Activated B cell treated with CpG ODN at 0.5 μM for 24 hours (primary cell): Measurements from ENCODE around the gene NUP85. TPM values are rescaled to one million over a fixed set of nuclear protein-coding genes. Genes with fewer than 3 reads are reported as not detected.
"Not testable (repeated sequence)": the region's sequence is repeated elsewhere in the genome, so short reads cannot be mapped to it uniquely, and the experiment has no call there.

Source experiments
- ATAC-seq: fragments of 200-7000 bp; cut with Tn5 transposase; one replicate; pipeline ENCODE4 v1.10.0; 2021; ENCODE audit warnings: low read depth, mild to moderate bottlenecking, moderate library complexity
- CTCF ChIA-PET: fragments of 350-600 bp; sonication (Branson Sonifier 250); formaldehyde crosslinking; loops from one replicate; lab custom pipeline; 2021; ENCODE audit warnings: antibody characterized with exemption; lab: Charles Lee
- POLR2A ChIA-PET: fragments of 350-600 bp; sonication (Branson Sonifier 250); formaldehyde crosslinking; loops from one replicate; lab custom pipeline; 2021; ENCODE audit warnings: antibody characterized with exemption; lab: Charles Lee
- DNase-seq: peaks from one replicate; pipeline ENCODE4 v3.0.0; 2022
- H3K27ac Mint-ChIP-seq: one replicate; pipeline ENCODE4 v1.8.0; 2020; ENCODE audit warnings: mixed read lengths
- H3K27me3 Mint-ChIP-seq: one replicate; pipeline ENCODE4 v1.8.0; 2021; ENCODE audit warnings: mixed read lengths
- H3K36me3 Mint-ChIP-seq: one replicate; pipeline ENCODE4 v1.8.0; 2021; ENCODE audit warnings: low read depth, mixed read lengths
- H3K4me1 Mint-ChIP-seq: one replicate; pipeline ENCODE4 v1.8.0; 2021; ENCODE audit warnings: mixed read lengths
- H3K4me3 Mint-ChIP-seq: one replicate; pipeline ENCODE4 v1.8.0; 2020; ENCODE audit warnings: mild to moderate bottlenecking, mixed read lengths
- H3K9me3 Mint-ChIP-seq: one replicate; pipeline ENCODE4 v1.8.0; 2020; ENCODE audit warnings: mixed read lengths
- CTCF ChIP-seq: fragments of 200-600 bp; IDR thresholded peaks from one replicate; pipeline ENCODE4 v1.8.0; 2022; ENCODE audit warnings: antibody characterized with exemption, mild to moderate bottlenecking
- intact Hi-C: fragments of 100-400 bp; cut with micrococcal nuclease; formaldehyde crosslinking; loops from one replicate; pipeline ENCODE4 v1.15.1; 2024
- total RNA-seq: library from RNA; stranded (reverse); gene quantifications from 2 replicates; pipeline ENCODE4 v1.2.3, GENCODE V29; 2022

The NUP85 gene
- total RNA-seq, 1 donor from 2014 or later, result 103 TPM

GRCh38 chr17:75199886-75200618 is 5.4 kb upstream of the NUP85 start:
- no peak for ATAC-seq
- DNase-seq, result no peak
- intact Hi-C loops, result loop anchor here (5.0 kb wide), 1 partner anchor 128 kb away; no protein-coding TSS in a partner anchor
- no peak for TF ChIP-seq CTCF
- H3K27me3 Mint-ChIP-seq, result no peaks in the 10 kb centered on the region
- no peak overlapping the region for H3K27ac Mint-ChIP-seq
- H3K9me3 Mint-ChIP-seq, result no peaks in the 10 kb centered on the region
- no peaks in the 10 kb centered on the region for H3K36me3 Mint-ChIP-seq
- ChIA-PET POLR2A (interaction anchor here (0.6 to 1.4 kb wide), 3 partner anchors 83 to 86 kb away, joined by 3 read pairs; no protein-coding TSS in a partner anchor), CTCF (interaction anchor here (1.3 to 8.2 kb wide), 4 partner anchors 20 to 239 kb away, joined by 3 to 140 read pairs (median 52); no protein-coding TSS in a partner anchor)
- H3K4me3 Mint-ChIP-seq, result no peak overlapping the region
- H3K4me1 Mint-ChIP-seq, result peaks cover 6% of the 10 kb centered on the region

GRCh38 chr17:75205793-75206163 is 299 bp downstream of the NUP85 start:
- ChIA-PET CTCF (interaction anchor here (0.6 to 8.2 kb wide), 7 partner anchors 9 to 248 kb away, joined by 3 to 140 read pairs (median 3); partner anchors contain the start of genes MIF4GD and NT5C), POLR2A (interaction anchor here (0.6 to 3.6 kb wide), 14 partner anchors 30 to 383 kb away, joined by 3 to 29 read pairs (median 4); partner anchors contain the start of genes ARMC7, ATP5PD, GGA3 and MIF4GD)
- intact Hi-C loops, result loop anchor here (1.0 to 5.0 kb wide), 6 partner anchors 22 to 332 kb away; partner anchors contain the start of genes GRB2, NT5C, OTOP2 and USH1G
- H3K27ac Mint-ChIP-seq, result peak overlapping the region; percentile 99
- H3K4me3 Mint-ChIP-seq, result peak overlapping the region; percentile 96
- no peaks in the 10 kb centered on the region for H3K27me3 Mint-ChIP-seq
- ATAC-seq (no peak), DNase-seq (no peak)
- H3K4me1 Mint-ChIP-seq, result peaks cover 22% of the 10 kb centered on the region
- TF ChIP-seq CTCF, result no peak
- H3K9me3 Mint-ChIP-seq, result no peaks in the 10 kb centered on the region
- peaks cover 29% of the 10 kb centered on the region for H3K36me3 Mint-ChIP-seq

GRCh38 chr17:75207050-75207407 is 1.6 kb downstream of the NUP85 start:
- H3K4me3 Mint-ChIP-seq, result peak overlapping the region; percentile 96
- H3K9me3 Mint-ChIP-seq, DNase-seq, H3K27me3 Mint-ChIP-seq, H3K27ac Mint-ChIP-seq, ATAC-seq: not testable (repeated sequence)
- intact Hi-C loops, result loop anchor here (5.0 kb wide), 2 partner anchors 75 to 285 kb away; partner anchors contain the start of genes NT5C, OTOP2 and USH1G
- CTCF ChIA-PET, result interaction anchor here (0.7 to 2.8 kb wide), 3 partner anchors 64 to 246 kb away, joined by 3 to 17 read pairs (median 4); partner anchors contain the start of gene MIF4GD
- peaks cover 37% of the 10 kb centered on the region for H3K36me3 Mint-ChIP-seq
- POLR2A ChIA-PET, result interaction anchor here (1.0 kb wide), 1 partner anchor 35 kb away, joined by 3 read pairs; no protein-coding TSS in a partner anchor
- peaks cover 18% of the 10 kb centered on the region for H3K4me1 Mint-ChIP-seq

- DNase-seq (no peak), ATAC-seq (no peak)
- H3K4me3 Mint-ChIP-seq, result peak overlapping the region; percentile 38
- no peak overlapping the region for H3K27ac Mint-ChIP-seq
- TF ChIP-seq CTCF, result no peak
- H3K4me1 Mint-ChIP-seq, result peaks cover 18% of the 10 kb centered on the region
- no peaks in the 10 kb centered on the region for H3K27me3 Mint-ChIP-seq
- POLR2A ChIA-PET, result interaction anchor here (1.0 kb wide), 1 partner anchor 35 kb away, joined by 3 read pairs; no protein-coding TSS in a partner anchor
- no peaks in the 10 kb centered on the region for H3K9me3 Mint-ChIP-seq
- CTCF ChIA-PET, result interaction anchor here (0.7 kb wide), 1 partner anchor 106 kb away, joined by 3 read pairs; no protein-coding TSS in a partner anchor
- peaks cover 41% of the 10 kb centered on the region for H3K36me3 Mint-ChIP-seq
- intact Hi-C loops, result loop anchor here (5.0 kb wide), 2 partner anchors 75 to 285 kb away; partner anchors contain the start of genes NT5C, OTOP2 and USH1G
These were observed 2.3 kb downstream of the NUP85 start for GRCh38 chr17:75207760-75208159.

GRCh38 chr17:75208161-75208560 is 2.7 kb downstream of the NUP85 start:
- no peak for TF ChIP-seq CTCF
- intact Hi-C loops, result loop anchor here (5.0 kb wide), 2 partner anchors 76 to 286 kb away; partner anchors contain the start of genes NT5C, OTOP2 and USH1G
- ATAC-seq (no peak), DNase-seq (no peak)
- Mint-ChIP-seq H3K36me3 (peaks cover 45% of the 10 kb centered on the region), H3K27me3 (no peaks in the 10 kb centered on the region), H3K27ac (no peak overlapping the region), H3K4me3 (peak overlapping the region; percentile 38), H3K9me3 (no peaks in the 10 kb centered on the region), H3K4me1 (peaks cover 18% of the 10 kb centered on the region)
- CTCF ChIA-PET, result interaction anchor here (0.5 to 1.0 kb wide), 2 partner anchors 28 to 61 kb away, joined by 3 read pairs; no protein-coding TSS in a partner anchor
- POLR2A ChIA-PET, result interaction anchor here (0.6 kb wide), 1 partner anchor 93 kb away, joined by 6 read pairs; no protein-coding TSS in a partner anchor
